Measurements from ENCODE around the gene SIRPA. TPM values are rescaled to one million over a fixed set of nuclear protein-coding genes. Genes with fewer than 3 reads are reported as not detected.

Gene SIRPA
- total RNA-seq, 1 experiment from 2014 or later: 6.0 TPM

- no peak overlapping the region for H3K4me2 ChIP-seq (ENCODE audit: insufficient read depth, insufficient read length, low read length)
- no peak overlapping the region for H4K5ac ChIP-seq (ENCODE audit: insufficient read length, low read depth, low read length)
- no peak overlapping the region for H2BK15ac ChIP-seq (ENCODE audit: low read depth, low read length)
- H2BK12ac ChIP-seq (ENCODE audit: insufficient read length, low read depth, low read length): no peak overlapping the region
- no peak overlapping the region for H2BK20ac ChIP-seq (ENCODE audit: low read depth, low read length, poor library complexity, severe bottlenecking)
- no peak overlapping the region for H3K9ac ChIP-seq (ENCODE audit: extremely low read depth, insufficient read length, low read length)
- H3K14ac ChIP-seq (ENCODE audit: insufficient read depth, low read length): no peak overlapping the region
- H2AK5ac ChIP-seq (ENCODE audit: insufficient read length, low read length): no peak overlapping the region
- no peak overlapping the region for H3K27ac ChIP-seq (ENCODE audit: insufficient read length, low read depth, low read length)
- no peaks in the 10 kb centered on the region for H3K9me3 ChIP-seq (ENCODE audit: control insufficient read depth, low read depth, low read length)
- Mint-ChIP-seq H3K27me3 (ENCODE audit: low read depth) (peaks cover 12% of the 10 kb centered on the region), H3K4me3 (no peak overlapping the region; a peak in 1 of 5 replicates), H3K4me1 (peaks cover 16 to 30% of the 10 kb centered on the region in 2 experiments), H3K9me3 (0 out of 5 replicates have a peak, but pooled peaks cover 0 to 2% of the 10 kb centered on the region in 2 experiments), H3K27ac (no peak overlapping the region; a peak in 1 of 7 replicates), H3K36me3 (ENCODE audit: insufficient read depth in 1 of 3, low read depth in 3 of 3) (no peaks in the 10 kb centered on the region)
- H3K4ac ChIP-seq (ENCODE audit: low read depth, low read length): no peak overlapping the region
- H4K91ac ChIP-seq (ENCODE audit: insufficient read length, low read depth, low read length): no peak overlapping the region
- TF ChIP-seq CTCF (conservative IDR thresholded peaks at IDR 0.05): no peak
- no peak overlapping the region for H3K18ac ChIP-seq (ENCODE audit: insufficient read length, low read depth, low read length)
- no peaks in the 10 kb centered on the region for H4K20me1 ChIP-seq (ENCODE audit: control insufficient read depth, insufficient read depth, insufficient read length)
- H2AFZ ChIP-seq (ENCODE audit: low read length): no peak overlapping the region
- H3K79me1 ChIP-seq (ENCODE audit: insufficient read depth, low read depth, low read length, poor library complexity, severe bottlenecking): no peaks in the 10 kb centered on the region
- no peak overlapping the region for H2BK120ac ChIP-seq (ENCODE audit: low read depth, low read length, poor library complexity, severe bottlenecking)
- no peaks in the 10 kb centered on the region for H3K27me3 ChIP-seq (ENCODE audit: insufficient read depth, low read length)
- no peak overlapping the region for H3K56ac ChIP-seq (ENCODE audit: insufficient read length, low read depth, low read length)
- H3K23me2 ChIP-seq (ENCODE audit: insufficient read length, low read depth, low read length, poor library complexity, severe bottlenecking): no peaks in the 10 kb centered on the region
- no peak overlapping the region for H2BK5ac ChIP-seq (ENCODE audit: insufficient read length, low read length)
- no peak for DNase-seq
- H4K8ac ChIP-seq (replicated peaks; ENCODE audit: insufficient read length, low read depth, low read length): no peak overlapping the region
- no peak overlapping the region for H3T11ph ChIP-seq (ENCODE audit: low read length)
- H3K79me2 ChIP-seq (ENCODE audit: insufficient read depth, low read length): no peaks in the 10 kb centered on the region
- H3K23ac ChIP-seq (ENCODE audit: insufficient read length, low read depth, low read length): no peak overlapping the region
- no CpG with 5 or more reads among the region's 6 CpGs for WGBS (ENCODE audit: extremely low coverage, insufficient read length, low lambda C conversion rate)
- H3K4me1 ChIP-seq (ENCODE audit: insufficient read depth, low read length): no peaks in the 10 kb centered on the region
These were observed 14.5 kb upstream of the SIRPA start for GRCh38 chr20:1880529-1881239.

Data from H9 (cell line).